GM12878 (cell line): ENCODE results near the gene WWP2. TPM values are rescaled to one million over a fixed set of nuclear protein-coding genes. Genes with fewer than 3 reads are reported as not detected.
"Not testable (repeated sequence)": the region's sequence is repeated elsewhere in the genome, so short reads cannot be mapped to it uniquely, and the experiment has no call there.

Source experiments
- ATAC-seq: fragments of 200-7000 bp; cut with Tn5 transposase; 3 replicates; pipeline ENCODE4 v1.9.1; 2020; ENCODE audit warnings: mild to moderate bottlenecking, moderate library complexity
- BruUV-seq: library from RNA; stranded (reverse); fragments of 400-500 nt; replicated peaks from 2 replicates; lab custom pipeline; 2021; lab: Mats Ljungman, UMichigan
- CTCF ChIA-PET: fragments of 300-600 bp; sonication (Branson Sonifier 250); formaldehyde crosslinking; extraction: SDS; loops from one replicate; lab custom pipeline; 2021; ENCODE audit warnings: inconsistent platforms; lab: Yijun Ruan, JAX
- POLR2A ChIA-PET: fragments of 350-600 bp; formaldehyde crosslinking; extraction: SDS; loops from one replicate; lab custom pipeline; 2021; ENCODE audit warnings: inconsistent platforms; lab: Charles Lee
- RAD21 ChIA-PET: fragments of 300-600 bp; sonication (Branson Sonifier 250); formaldehyde crosslinking; loops from one replicate; lab custom pipeline; 2023; ENCODE audit warnings: antibody characterized with exemption; ENCODE audit not compliant: unreplicated experiment; lab: Charles Lee
- SMC1A ChIA-PET: fragments of 300-600 bp; sonication (Branson Sonifier 250); formaldehyde crosslinking; loops from one replicate; lab custom pipeline; 2023; ENCODE audit not compliant: unreplicated experiment, uncharacterized antibody; lab: Charles Lee
- DNase-seq: peaks from one replicate; pipeline ENCODE4 v3.0.0-alpha.2; 2011; ENCODE audit warnings: low read depth, low spot score
- FAIRE-seq: peaks from 3 replicates; lab custom pipeline; 2011; peaks lifted over from hg19 to GRCh38; lab: Jason Lieb, UNC
- H2AFZ ChIP-seq: 2 replicates; pipeline ENCODE4 v1.6.0; 2011; ENCODE audit warnings: low read depth, low read length, control low read depth; ENCODE audit not compliant: control insufficient read depth
- H3K27ac ChIP-seq: 2 replicates; pipeline ENCODE4 v1.5.1; 2011; ENCODE audit warnings: control low read depth; ENCODE audit not compliant: control insufficient read depth, insufficient read depth
- H3K27me3 ChIP-seq, 2 experiments: replicated peaks in 1 of 2; 2 replicates each; pipeline versions ENCODE4 v1.6.0 to v1.6.1; 2011; ENCODE audit warnings: low read length in 1 of 2; ENCODE audit not compliant: control insufficient read depth in 2 of 2, insufficient read depth in 2 of 2
- H3K36me3 ChIP-seq, 2 experiments: 2 replicates each; pipeline ENCODE4 v1.5.1; 2011; ENCODE audit warnings: low read length in 1 of 2; ENCODE audit not compliant: control insufficient read depth in 2 of 2, insufficient read depth in 2 of 2
- H3K4me1 ChIP-seq: 2 replicates; pipeline ENCODE4 v1.6.1; 2011; ENCODE audit warnings: mild to moderate bottlenecking, low read length, moderate library complexity, mixed read lengths; ENCODE audit not compliant: control insufficient read depth, insufficient read depth
- H3K4me2 ChIP-seq: 2 replicates; pipeline ENCODE4 v1.6.0; 2011; ENCODE audit warnings: control low read depth; ENCODE audit not compliant: control insufficient read depth, insufficient read depth
- H3K4me3 ChIP-seq: fragments of 200-600 bp; sonication (generic); 2 replicates; pipeline ENCODE4 v1.5.1; 2016
- H3K79me2 ChIP-seq: 2 replicates; pipeline ENCODE4 v1.6.0; 2011; ENCODE audit warnings: low read length; ENCODE audit not compliant: control insufficient read depth, insufficient read depth
- H3K9ac ChIP-seq: 2 replicates; pipeline ENCODE4 v1.8.0; 2011; ENCODE audit warnings: low read length, control low read depth, mixed read lengths; ENCODE audit not compliant: control insufficient read depth, insufficient read depth
- H3K9me3 ChIP-seq: replicated peaks from 3 replicates; pipeline ENCODE4 v1.5.1; 2011; ENCODE audit warnings: mild to moderate bottlenecking, low read length; ENCODE audit not compliant: control insufficient read depth, insufficient read depth
- H4K20me1 ChIP-seq: 2 replicates; pipeline ENCODE4 v1.6.0; 2011; ENCODE audit not compliant: control insufficient read depth, insufficient read depth
- WGBS: methylation state at CpG from one replicate; pipeline ENCODE4 v1.1.6; 2016; ENCODE audit warnings: low lambda C conversion rate; ENCODE audit not compliant: insufficient replicate concordance, insufficient coverage; ENCODE audit errors: missing lambda C conversion rate; 5-methylcytosine and 5-hydroxymethylcytosine counted together
- in situ Hi-C: fragments of 300-500 bp; cut with MboI; formaldehyde crosslinking; loops from 9 replicates; pipeline ENCODE4 v1.14.3; 2018; ENCODE audit warnings: mixed read lengths
- intact Hi-C: fragments of 100-400 bp; cut with micrococcal nuclease; formaldehyde crosslinking; loops from one replicate; pipeline ENCODE4 v1.14.2; 2022; ENCODE audit not compliant: unreplicated experiment
- microRNA counts: library from miRNA; unstranded; fragments of <30 nt; microRNA quantifications from one replicate; lab custom pipeline; 2016
- microRNA-seq: library from miRNA; unstranded; fragments of <30 nt; microRNA quantifications from one replicate; pipeline ENCODE4, GENCODE V29; 2018
- polyA plus RNA-seq, 11 experiments: library from polyadenylated mRNA; depleted of rRNA in 4 of 11; unstranded in 6 of 11; stranded (reverse) in 5 of 11; fragments of >200 nt; fragmentation: Nextera tagmentation in 4 of 11; fragmentation: Illumina TruSeq in 1 of 11; extraction: Ambion mirVana in 4 of 11; extraction: Trizol in 1 of 11; gene quantifications; 1 replicate in 1 of 11; 2 replicates in 10 of 11; pipeline versions ENCODE4 v1.2.1 to v1.2.3, GENCODE V29; 2011 to 2016; ENCODE audit warnings: inconsistent platforms in 2 of 11, missing spikeins in 2 of 11, low read depth in 1 of 11
- small RNA-seq: library from RNA; depleted of rRNA; stranded (forward); fragments of <200 nt; gene quantifications from one replicate; pipeline ENCODE3, GENCODE V24; 2014
- total RNA-seq, 4 experiments: library from RNA; depleted of rRNA in 3 of 4; stranded (reverse); fragments of >200 nt in 3 of 4; fragmentation: Illumina TruSeq in 1 of 4; extraction: Trizol in 1 of 4; gene quantifications; 2 replicates each; pipeline versions ENCODE4 v1.2.1 to v1.2.3, GENCODE V29; 2013 to 2021

Gene WWP2
- total and polyA plus RNA-seq, 10 of the 15 experiments (the other 5 are each of a cell fraction or from before 2014, with no cell fraction given): 2.8 to 47.0 (median 23.8) TPM

GRCh38 chr16:69985196-69985595 lies 223.1 kb downstream of the WWP2 start:
- FAIRE-seq, H2AFZ ChIP-seq, H3K4me2 ChIP-seq, H4K20me1 ChIP-seq, H3K9ac ChIP-seq, POLR2A ChIA-PET, CTCF ChIA-PET, H3K4me3 ChIP-seq, H3K27ac ChIP-seq, SMC1A ChIA-PET, DNase-seq, ATAC-seq, BruUV-seq, intact Hi-C loops, H3K79me2 ChIP-seq, H3K27me3 ChIP-seq, H3K36me3 ChIP-seq, RAD21 ChIA-PET, H3K9me3 ChIP-seq, in situ Hi-C loops, H3K4me1 ChIP-seq: not testable (repeated sequence)
- 100% methylated on average over 1 of the region's 1 CpG for WGBS

MicroRNAs encoded within 50 kb of the gene (microRNA counts, 767-probe panel; counts per million panel counts)
- microRNA hsa-miR-140-3p (lab: Ali Mortazavi, UCI): 1,438 counts per million, percentile 53 among the panel's probes with 10 or more counts
- microRNA hsa-miR-140-5p (lab: Ali Mortazavi, UCI): 3,070 counts per million, percentile 89 among the panel's probes with 10 or more counts

Small RNAs within 50 kb of the gene (microRNA-seq; reads per million reads assigned to microRNA genes)
- 2,299 reads per million, percentile 92 among the genes with 10 or more reads in this experiment for gene MIR140

Small RNAs within 50 kb of the gene (small RNA-seq; reads per million reads assigned to genes)
- not detected for gene AC026468.1
- gene MIR140: 795 reads per million, percentile 100 among the genes with 10 or more reads in this experiment
- not detected for gene RF00091

Other genes with a start within 250 kb of the WWP2 start
- 12.9 and 14.2 TPM in 2 replicates for gene NFAT5, start 196.4 kb upstream of the WWP2 start, total RNA-seq (2014; rRNA removed)
- 17.9 and 19.3 TPM in 2 replicates for gene NFAT5, start 196.4 kb upstream of the WWP2 start, total RNA-seq (2014; rRNA removed; fragmentation: Illumina TruSeq; extraction: Trizol)
- gene NFAT5, start 196.4 kb upstream of the WWP2 start, total RNA-seq (2021): 17.8 and 21.4 TPM in 2 replicates
- gene NFAT5, start 196.4 kb upstream of the WWP2 start, polyA plus RNA-seq (2011; rRNA removed): 31.5 and 35.4 TPM in 2 replicates
- 22.3 and 28.2 TPM in 2 replicates for gene NFAT5, start 196.4 kb upstream of the WWP2 start, polyA plus RNA-seq (2014; fragmentation: Illumina TruSeq; extraction: Trizol)
- 1 to 10 TPM in 1 of 2 experiments, under 1 TPM in 1; 0.58 to 1.9 TPM for gene NFAT5, start 196.4 kb upstream of the WWP2 start, polyA plus RNA-seq (2014; fragmentation: Nextera tagmentation; extraction: Ambion mirVana)
- 9.6 and 11.3 TPM in 2 replicates for gene NFAT5, start 196.4 kb upstream of the WWP2 start, polyA plus RNA-seq (2014; rRNA removed)
- gene NFAT5, start 196.4 kb upstream of the WWP2 start, polyA plus RNA-seq (2016; fragmentation: Nextera tagmentation; extraction: Ambion mirVana): 1 to 10 TPM; 5.2 to 5.5 TPM
- gene NQO1, start 35.8 kb upstream of the WWP2 start, total RNA-seq (2014; rRNA removed): 24.6 and 26.4 TPM in 2 replicates
- gene NQO1, start 35.8 kb upstream of the WWP2 start, total RNA-seq (2014; rRNA removed; fragmentation: Illumina TruSeq; extraction: Trizol): 27.6 and 33.4 TPM in 2 replicates
- gene NQO1, start 35.8 kb upstream of the WWP2 start, total RNA-seq (2021): 24.0 and 25.0 TPM in 2 replicates
- gene NQO1, start 35.8 kb upstream of the WWP2 start, polyA plus RNA-seq (2011; rRNA removed): 29.0 and 34.1 TPM in 2 replicates
- gene NQO1, start 35.8 kb upstream of the WWP2 start, polyA plus RNA-seq (2014; fragmentation: Illumina TruSeq; extraction: Trizol): 25.5 and 35.9 TPM in 2 replicates
- 10 to 100 TPM; 35.2 to 40.0 TPM for gene NQO1, start 35.8 kb upstream of the WWP2 start, polyA plus RNA-seq (2014; fragmentation: Nextera tagmentation; extraction: Ambion mirVana)
- 25.0 and 26.0 TPM in 2 replicates for gene NQO1, start 35.8 kb upstream of the WWP2 start, polyA plus RNA-seq (2014; rRNA removed)
- 10 to 100 TPM; 82.4 to 84.9 TPM for gene NQO1, start 35.8 kb upstream of the WWP2 start, polyA plus RNA-seq (2016; fragmentation: Nextera tagmentation; extraction: Ambion mirVana)
- gene NOB1, start 7.4 kb upstream of the WWP2 start, total RNA-seq (2014; rRNA removed): 55.6 and 64.0 TPM in 2 replicates
- 67.0 and 68.6 TPM in 2 replicates for gene NOB1, start 7.4 kb upstream of the WWP2 start, total RNA-seq (2014; rRNA removed; fragmentation: Illumina TruSeq; extraction: Trizol)
- 93.1 and 97.9 TPM in 2 replicates for gene NOB1, start 7.4 kb upstream of the WWP2 start, total RNA-seq (2021)
- gene NOB1, start 7.4 kb upstream of the WWP2 start, polyA plus RNA-seq (2011; rRNA removed): 86.4 and 112 TPM in 2 replicates
- gene NOB1, start 7.4 kb upstream of the WWP2 start, polyA plus RNA-seq (2014; fragmentation: Illumina TruSeq; extraction: Trizol): 51.1 and 87.9 TPM in 2 replicates
- 10 to 100 TPM; 31.1 to 44.0 TPM for gene NOB1, start 7.4 kb upstream of the WWP2 start, polyA plus RNA-seq (2014; fragmentation: Nextera tagmentation; extraction: Ambion mirVana)
- 117 and 121 TPM in 2 replicates for gene NOB1, start 7.4 kb upstream of the WWP2 start, polyA plus RNA-seq (2014; rRNA removed)
- gene NOB1, start 7.4 kb upstream of the WWP2 start, polyA plus RNA-seq (2016; fragmentation: Nextera tagmentation; extraction: Ambion mirVana): 10 to 100 TPM; 76.9 to 79.1 TPM
- 0.05 and 0.11 TPM in 2 replicates for gene CLEC18A, start 189.0 kb downstream of the WWP2 start, total RNA-seq (2014; rRNA removed)
- gene CLEC18A, start 189.0 kb downstream of the WWP2 start, total RNA-seq (2014; rRNA removed; fragmentation: Illumina TruSeq; extraction: Trizol): 0.09 and 0.18 TPM in 2 replicates
- gene CLEC18A, start 189.0 kb downstream of the WWP2 start, total RNA-seq (2021): 0.21 and 0.26 TPM in 2 replicates
- 0.03 TPM in 1 of 2 replicates, not detected in the other for gene CLEC18A, start 189.0 kb downstream of the WWP2 start, polyA plus RNA-seq (2011; rRNA removed)
- gene CLEC18A, start 189.0 kb downstream of the WWP2 start, polyA plus RNA-seq (2014; fragmentation: Illumina TruSeq; extraction: Trizol): 0.03 TPM in 1 of 2 replicates, not detected in the other
- not detected for gene CLEC18A, start 189.0 kb downstream of the WWP2 start, polyA plus RNA-seq (2014; fragmentation: Nextera tagmentation; extraction: Ambion mirVana)
- 0.19 TPM in 1 of 2 replicates, not detected in the other for gene CLEC18A, start 189.0 kb downstream of the WWP2 start, polyA plus RNA-seq (2014; rRNA removed)
- gene CLEC18A, start 189.0 kb downstream of the WWP2 start, polyA plus RNA-seq (2016; fragmentation: Nextera tagmentation; extraction: Ambion mirVana): under 1 TPM in 1 of 2 experiments, not detected in 1; 0.09 TPM